WTC11 (cell line): ENCODE results near the gene HIGD1B. TPM values are rescaled to one million over a fixed set of nuclear protein-coding genes. Genes with fewer than 3 reads are reported as not detected.

Source experiments
- ATAC-seq: fragments of 200-7000 bp; cut with Tn5 transposase; 2 replicates; pipeline ENCODE4 v1.10.0; 2021; ENCODE audit warnings: mild to moderate bottlenecking, moderate library complexity
- CTCF ChIA-PET: fragments of 300-600 bp; sonication (Branson Sonifier 250); formaldehyde crosslinking; loops from one replicate; lab custom pipeline; 2021; ENCODE audit warnings: antibody characterized with exemption; lab: Charles Lee
- POLR2A ChIA-PET: fragments of 350-600 bp; sonication (Branson Sonifier 250); formaldehyde crosslinking; loops from one replicate; lab custom pipeline; 2021; ENCODE audit warnings: antibody characterized with exemption; lab: Charles Lee
- DNase-seq: peaks from one replicate; pipeline ENCODE4 v3.0.0; 2021; ENCODE audit warnings: low spot score
- H3K27ac Mint-ChIP-seq: 2 replicates; pipeline ENCODE4 v1.8.0; 2021; ENCODE audit warnings: mixed read lengths
- H3K27me3 Mint-ChIP-seq: 2 replicates; pipeline ENCODE4 v1.8.0; 2021; ENCODE audit warnings: low read depth, mild to moderate bottlenecking, moderate library complexity, mixed read lengths
- H3K36me3 Mint-ChIP-seq: 2 replicates; pipeline ENCODE4 v1.8.0; 2021; ENCODE audit warnings: mixed read lengths
- H3K4me1 Mint-ChIP-seq: 2 replicates; pipeline ENCODE4 v1.8.0; 2022; ENCODE audit warnings: mixed read lengths
- H3K4me3 Mint-ChIP-seq: 2 replicates; pipeline ENCODE4 v1.8.0; 2021; ENCODE audit warnings: mild to moderate bottlenecking, moderate library complexity, mixed read lengths
- H3K9me3 Mint-ChIP-seq: 2 replicates; pipeline ENCODE4 v1.8.0; 2021; ENCODE audit warnings: mixed read lengths
- FOXK1 ChIP-seq: sonication (generic); formaldehyde crosslinking; IDR thresholded peaks from 2 replicates; pipeline ENCODE4 v1.8.0; 2022; ENCODE audit warnings: mild to moderate bottlenecking, moderate library complexity, missing genetic modification reagents
- GABPB1 ChIP-seq: sonication (generic); formaldehyde crosslinking; IDR thresholded peaks from 2 replicates; pipeline ENCODE4 v1.8.1; 2023; ENCODE audit warnings: mild to moderate bottlenecking, missing genetic modification reagents
- KAT7 ChIP-seq: sonication (generic); formaldehyde crosslinking; IDR thresholded peaks from 2 replicates; pipeline ENCODE4 v1.8.1; 2023; ENCODE audit warnings: missing genetic modification reagents, mild to moderate bottlenecking, borderline replicate concordance
- MYBL2 ChIP-seq: sonication (generic); formaldehyde crosslinking; IDR thresholded peaks from 2 replicates; pipeline ENCODE4 v1.8.1; 2023; ENCODE audit warnings: mild to moderate bottlenecking, moderate library complexity, missing genetic modification reagents
- NFATC4 ChIP-seq: fragments of 250-450 bp; sonication (Bioruptor Pico); IDR thresholded peaks from 2 replicates; pipeline ENCODE4 v1.9.0; 2021; ENCODE audit warnings: mild to moderate bottlenecking
- NFE2L1 ChIP-seq: sonication (generic); formaldehyde crosslinking; IDR thresholded peaks from 2 replicates; pipeline ENCODE4 v1.8.1; 2023; ENCODE audit warnings: missing genetic modification reagents
- SP1 ChIP-seq: sonication (generic); formaldehyde crosslinking; conservative IDR thresholded peaks from 2 replicates; pipeline ENCODE4 v1.8.1; 2022; ENCODE audit warnings: missing genetic modification reagents
- ZBTB21 ChIP-seq: sonication (generic); formaldehyde crosslinking; IDR thresholded peaks from 2 replicates; pipeline ENCODE4 v1.8.1; 2023; ENCODE audit warnings: mild to moderate bottlenecking, missing genetic modification reagents, borderline replicate concordance
- ZNF317 ChIP-seq: sonication (generic); formaldehyde crosslinking; IDR thresholded peaks from 2 replicates; pipeline ENCODE4 v1.8.1; 2023; ENCODE audit warnings: low read depth, mild to moderate bottlenecking, moderate library complexity, missing genetic modification reagents, borderline replicate concordance
- ZNF416 ChIP-seq: fragments of 250-450 bp; sonication (Bioruptor Pico); IDR thresholded peaks from 2 replicates; pipeline ENCODE4 v1.9.0; 2021; ENCODE audit warnings: mild to moderate bottlenecking, inconsistent platforms
- total RNA-seq: library from RNA; stranded (reverse); gene quantifications from 3 replicates; pipeline ENCODE4 v1.2.3, GENCODE V29; 2021
- TF ChIP-seq, protein P1 (sequence below): sonication (generic); formaldehyde crosslinking; IDR thresholded peaks from 2 replicates; pipeline ENCODE4 v1.8.0; 2023; ENCODE audit warnings: missing genetic modification reagents, mild to moderate bottlenecking, borderline replicate concordance
- TF ChIP-seq, protein P2 (sequence below): sonication (generic); formaldehyde crosslinking; IDR thresholded peaks from 2 replicates; pipeline ENCODE4 v1.8.0; 2022; ENCODE audit warnings: mild to moderate bottlenecking, missing genetic modification reagents
- TF ChIP-seq, protein P3 (sequence below): fragments of 250-450 bp; sonication (Bioruptor Pico); IDR thresholded peaks from 2 replicates; pipeline ENCODE4 v1.9.0; 2021; ENCODE audit warnings: mild to moderate bottlenecking
- TF ChIP-seq, protein P4 (sequence below): sonication (generic); formaldehyde crosslinking; IDR thresholded peaks from 2 replicates; pipeline ENCODE4 v1.8.1; 2022; ENCODE audit warnings: missing genetic modification reagents, borderline replicate concordance
- TF ChIP-seq, protein P5 (sequence below): sonication (generic); formaldehyde crosslinking; IDR thresholded peaks from 2 replicates; pipeline ENCODE4 v1.8.0; 2022; ENCODE audit warnings: mild to moderate bottlenecking, missing genetic modification reagents

HIGD1B gene
- total RNA-seq, 1 experiment from 2014 or later: not detected

DNA sequence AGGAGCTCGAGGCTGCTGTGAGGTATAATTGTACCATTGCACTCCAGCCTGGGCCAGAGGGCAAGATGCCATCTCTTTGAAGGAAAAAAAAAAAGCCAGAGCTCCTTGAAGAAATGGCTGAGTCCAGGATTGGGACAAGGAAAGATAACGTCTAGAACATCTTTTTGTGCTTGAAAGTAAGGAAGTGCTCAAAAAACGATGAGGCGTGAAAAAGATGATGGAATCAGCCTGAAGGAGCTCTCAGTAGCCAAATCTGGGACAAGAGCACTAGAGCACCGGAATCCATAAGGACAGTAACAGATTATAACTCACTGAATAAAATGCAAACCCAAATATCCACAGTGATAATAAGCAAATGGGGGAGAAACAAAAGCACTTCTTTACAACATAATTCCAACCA is 29.4 kb downstream of the HIGD1B start:
- no peaks in the 10 kb centered on the region for H3K27me3 Mint-ChIP-seq
- no peak for TF ChIP-seq KAT7 (CRISPR knock-in tag)
- TF ChIP-seq, protein P1, sequence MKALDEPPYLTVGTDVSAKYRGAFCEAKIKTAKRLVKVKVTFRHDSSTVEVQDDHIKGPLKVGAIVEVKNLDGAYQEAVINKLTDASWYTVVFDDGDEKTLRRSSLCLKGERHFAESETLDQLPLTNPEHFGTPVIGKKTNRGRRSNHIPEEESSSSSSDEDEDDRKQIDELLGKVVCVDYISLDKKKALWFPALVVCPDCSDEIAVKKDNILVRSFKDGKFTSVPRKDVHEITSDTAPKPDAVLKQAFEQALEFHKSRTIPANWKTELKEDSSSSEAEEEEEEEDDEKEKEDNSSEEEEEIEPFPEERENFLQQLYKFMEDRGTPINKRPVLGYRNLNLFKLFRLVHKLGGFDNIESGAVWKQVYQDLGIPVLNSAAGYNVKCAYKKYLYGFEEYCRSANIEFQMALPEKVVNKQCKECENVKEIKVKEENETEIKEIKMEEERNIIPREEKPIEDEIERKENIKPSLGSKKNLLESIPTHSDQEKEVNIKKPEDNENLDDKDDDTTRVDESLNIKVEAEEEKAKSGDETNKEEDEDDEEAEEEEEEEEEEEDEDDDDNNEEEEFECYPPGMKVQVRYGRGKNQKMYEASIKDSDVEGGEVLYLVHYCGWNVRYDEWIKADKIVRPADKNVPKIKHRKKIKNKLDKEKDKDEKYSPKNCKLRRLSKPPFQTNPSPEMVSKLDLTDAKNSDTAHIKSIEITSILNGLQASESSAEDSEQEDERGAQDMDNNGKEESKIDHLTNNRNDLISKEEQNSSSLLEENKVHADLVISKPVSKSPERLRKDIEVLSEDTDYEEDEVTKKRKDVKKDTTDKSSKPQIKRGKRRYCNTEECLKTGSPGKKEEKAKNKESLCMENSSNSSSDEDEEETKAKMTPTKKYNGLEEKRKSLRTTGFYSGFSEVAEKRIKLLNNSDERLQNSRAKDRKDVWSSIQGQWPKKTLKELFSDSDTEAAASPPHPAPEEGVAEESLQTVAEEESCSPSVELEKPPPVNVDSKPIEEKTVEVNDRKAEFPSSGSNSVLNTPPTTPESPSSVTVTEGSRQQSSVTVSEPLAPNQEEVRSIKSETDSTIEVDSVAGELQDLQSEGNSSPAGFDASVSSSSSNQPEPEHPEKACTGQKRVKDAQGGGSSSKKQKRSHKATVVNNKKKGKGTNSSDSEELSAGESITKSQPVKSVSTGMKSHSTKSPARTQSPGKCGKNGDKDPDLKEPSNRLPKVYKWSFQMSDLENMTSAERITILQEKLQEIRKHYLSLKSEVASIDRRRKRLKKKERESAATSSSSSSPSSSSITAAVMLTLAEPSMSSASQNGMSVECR (CRISPR knock-in tag): no peak
- TF ChIP-seq, protein P2, sequence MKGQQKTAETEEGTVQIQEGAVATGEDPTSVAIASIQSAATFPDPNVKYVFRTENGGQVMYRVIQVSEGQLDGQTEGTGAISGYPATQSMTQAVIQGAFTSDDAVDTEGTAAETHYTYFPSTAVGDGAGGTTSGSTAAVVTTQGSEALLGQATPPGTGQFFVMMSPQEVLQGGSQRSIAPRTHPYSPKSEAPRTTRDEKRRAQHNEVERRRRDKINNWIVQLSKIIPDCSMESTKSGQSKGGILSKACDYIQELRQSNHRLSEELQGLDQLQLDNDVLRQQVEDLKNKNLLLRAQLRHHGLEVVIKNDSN: no peak
- TF ChIP-seq MYBL2 (CRISPR knock-in tag): no peak
- TF ChIP-seq NFE2L1: no peak
- no peak for TF ChIP-seq ZNF416 (CRISPR knock-in tag)
- TF ChIP-seq, protein P3, sequence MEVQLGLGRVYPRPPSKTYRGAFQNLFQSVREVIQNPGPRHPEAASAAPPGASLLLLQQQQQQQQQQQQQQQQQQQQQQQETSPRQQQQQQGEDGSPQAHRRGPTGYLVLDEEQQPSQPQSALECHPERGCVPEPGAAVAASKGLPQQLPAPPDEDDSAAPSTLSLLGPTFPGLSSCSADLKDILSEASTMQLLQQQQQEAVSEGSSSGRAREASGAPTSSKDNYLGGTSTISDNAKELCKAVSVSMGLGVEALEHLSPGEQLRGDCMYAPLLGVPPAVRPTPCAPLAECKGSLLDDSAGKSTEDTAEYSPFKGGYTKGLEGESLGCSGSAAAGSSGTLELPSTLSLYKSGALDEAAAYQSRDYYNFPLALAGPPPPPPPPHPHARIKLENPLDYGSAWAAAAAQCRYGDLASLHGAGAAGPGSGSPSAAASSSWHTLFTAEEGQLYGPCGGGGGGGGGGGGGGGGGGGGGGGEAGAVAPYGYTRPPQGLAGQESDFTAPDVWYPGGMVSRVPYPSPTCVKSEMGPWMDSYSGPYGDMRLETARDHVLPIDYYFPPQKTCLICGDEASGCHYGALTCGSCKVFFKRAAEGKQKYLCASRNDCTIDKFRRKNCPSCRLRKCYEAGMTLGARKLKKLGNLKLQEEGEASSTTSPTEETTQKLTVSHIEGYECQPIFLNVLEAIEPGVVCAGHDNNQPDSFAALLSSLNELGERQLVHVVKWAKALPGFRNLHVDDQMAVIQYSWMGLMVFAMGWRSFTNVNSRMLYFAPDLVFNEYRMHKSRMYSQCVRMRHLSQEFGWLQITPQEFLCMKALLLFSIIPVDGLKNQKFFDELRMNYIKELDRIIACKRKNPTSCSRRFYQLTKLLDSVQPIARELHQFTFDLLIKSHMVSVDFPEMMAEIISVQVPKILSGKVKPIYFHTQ (CRISPR knock-in tag): no peak
- TF ChIP-seq NFATC4 (CRISPR knock-in tag): no peak
- TF ChIP-seq SP1 (CRISPR knock-in tag): no peak
- TF ChIP-seq ZNF317 (CRISPR knock-in tag): no peak
- TF ChIP-seq, protein P4, sequence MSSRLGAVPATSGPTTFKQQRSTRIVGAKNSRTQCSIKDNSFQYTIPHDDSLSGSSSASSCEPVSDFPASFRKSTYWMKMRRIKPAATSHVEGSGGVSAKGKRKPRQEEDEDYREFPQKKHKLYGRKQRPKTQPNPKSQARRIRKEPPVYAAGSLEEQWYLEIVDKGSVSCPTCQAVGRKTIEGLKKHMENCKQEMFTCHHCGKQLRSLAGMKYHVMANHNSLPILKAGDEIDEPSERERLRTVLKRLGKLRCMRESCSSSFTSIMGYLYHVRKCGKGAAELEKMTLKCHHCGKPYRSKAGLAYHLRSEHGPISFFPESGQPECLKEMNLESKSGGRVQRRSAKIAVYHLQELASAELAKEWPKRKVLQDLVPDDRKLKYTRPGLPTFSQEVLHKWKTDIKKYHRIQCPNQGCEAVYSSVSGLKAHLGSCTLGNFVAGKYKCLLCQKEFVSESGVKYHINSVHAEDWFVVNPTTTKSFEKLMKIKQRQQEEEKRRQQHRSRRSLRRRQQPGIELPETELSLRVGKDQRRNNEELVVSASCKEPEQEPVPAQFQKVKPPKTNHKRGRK (CRISPR knock-in tag): no peak
- H3K27ac Mint-ChIP-seq: no peak overlapping the region
- no peak overlapping the region for H3K4me3 Mint-ChIP-seq
- no peaks in the 10 kb centered on the region for H3K9me3 Mint-ChIP-seq
- DNase-seq (no peak), ATAC-seq (no peak)
- no peaks in the 10 kb centered on the region for H3K4me1 Mint-ChIP-seq
- POLR2A ChIA-PET: no interaction called here
- CTCF ChIA-PET: interaction anchor here (0.6 to 1.1 kb wide), 3 partner anchors 11 to 98 kb away, joined by 3 to 5 read pairs (median 3); no protein-coding TSS in a partner anchor
- peaks cover 67% of the 10 kb centered on the region for H3K36me3 Mint-ChIP-seq

DNA sequence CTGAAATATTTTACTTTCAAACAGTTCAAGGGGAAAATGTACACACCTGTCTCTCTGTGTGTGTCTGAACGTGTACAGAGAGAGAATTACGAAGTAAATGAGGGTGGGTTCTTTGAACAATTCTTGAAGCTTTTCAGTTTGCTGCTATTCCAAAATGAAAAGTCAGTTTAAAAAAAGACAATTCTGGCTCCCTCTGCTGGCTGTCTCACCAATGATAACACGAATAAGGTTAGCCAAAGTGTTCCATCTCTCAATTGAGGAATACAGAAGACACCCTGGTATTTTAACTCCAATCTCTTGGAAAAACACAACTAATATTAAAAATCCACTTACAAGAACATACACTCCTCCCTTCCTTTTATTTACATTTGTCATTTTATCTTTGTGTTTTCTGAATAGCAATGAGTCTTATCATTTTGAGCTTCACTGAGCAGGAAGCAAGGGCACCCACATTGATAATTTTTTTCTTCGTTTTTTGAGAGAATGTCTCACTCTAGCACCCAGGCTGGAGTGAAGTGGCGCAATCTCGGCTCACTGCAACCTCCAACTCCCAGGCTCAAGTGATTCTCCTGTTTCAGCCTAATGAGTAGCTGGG is 31.0 kb downstream of the HIGD1B start:
- no peaks in the 10 kb centered on the region for H3K9me3 Mint-ChIP-seq
- ChIA-PET CTCF (interaction anchor here (0.5 to 3.0 kb wide), 28 partner anchors 9 to 439 kb away, joined by 3 to 32 read pairs (median 4); partner anchors contain the start of genes ACBD4 and EFTUD2), POLR2A (interaction anchor here (0.7 kb wide), 1 partner anchor 103 kb away, joined by 4 read pairs; no protein-coding TSS in a partner anchor)
- DNase-seq: no peak
- no peak overlapping the region for H3K27ac Mint-ChIP-seq
- no peak overlapping the region for H3K4me3 Mint-ChIP-seq
- no peak for ATAC-seq
- no peaks in the 10 kb centered on the region for H3K4me1 Mint-ChIP-seq
- no peaks in the 10 kb centered on the region for H3K27me3 Mint-ChIP-seq
- peaks cover 71% of the 10 kb centered on the region for H3K36me3 Mint-ChIP-seq
- TF ChIP-seq, protein P5, sequence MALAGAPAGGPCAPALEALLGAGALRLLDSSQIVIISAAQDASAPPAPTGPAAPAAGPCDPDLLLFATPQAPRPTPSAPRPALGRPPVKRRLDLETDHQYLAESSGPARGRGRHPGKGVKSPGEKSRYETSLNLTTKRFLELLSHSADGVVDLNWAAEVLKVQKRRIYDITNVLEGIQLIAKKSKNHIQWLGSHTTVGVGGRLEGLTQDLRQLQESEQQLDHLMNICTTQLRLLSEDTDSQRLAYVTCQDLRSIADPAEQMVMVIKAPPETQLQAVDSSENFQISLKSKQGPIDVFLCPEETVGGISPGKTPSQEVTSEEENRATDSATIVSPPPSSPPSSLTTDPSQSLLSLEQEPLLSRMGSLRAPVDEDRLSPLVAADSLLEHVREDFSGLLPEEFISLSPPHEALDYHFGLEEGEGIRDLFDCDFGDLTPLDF (CRISPR knock-in tag): no peak
- TF ChIP-seq FOXK1 (CRISPR knock-in tag) (no peak), GABPB1 (no peak), ZBTB21 (CRISPR knock-in tag) (no peak), KAT7 (CRISPR knock-in tag) (no peak)
- TF ChIP-seq, protein P1 (CRISPR knock-in tag): no peak
